Stimulated activated CD4-positive, alpha-beta T cell treated with anti-CD3 and anti-CD28 coated beads, TNF-alpha, amount 100 ng/mL, for 24 hours (primary cell): ENCODE results near the gene KIAA1614.

Source experiments
- DNase-seq, 3 experiments: peaks; one replicate each; pipeline ENCODE4 v3.0.0-alpha.2; 2020; ENCODE audit warnings: low read depth in 3 of 3

KIAA1614 gene

GRCh38 chr1:180908074-180908765 lies 4.5 kb upstream of the KIAA1614 start:
- no peak for DNase-seq

GRCh38 chr1:180909005-180909414 lies 3.7 kb upstream of the KIAA1614 start:
- DNase-seq: no peak

GRCh38 chr1:180909462-180909976 lies 3.2 kb upstream of the KIAA1614 start:
- DNase-seq: no peak

GRCh38 chr1:180911640-180912191 lies 981 bp upstream of the KIAA1614 start:
- no peak for DNase-seq

GRCh38 chr1:180912211-180912800 lies 391 bp upstream of the KIAA1614 start:
- DNase-seq: no peak

GRCh38 chr1:180915426-180915965 lies 2.8 kb downstream of the KIAA1614 start:
- DNase-seq: no peak

- DNase-seq: no peak
Measured at GRCh38 chr1:180916012-180916770, 3.5 kb downstream of the KIAA1614 start.

GRCh38 chr1:180916771-180917170 lies 4.1 kb downstream of the KIAA1614 start:
- no peak for DNase-seq

GRCh38 chr1:180917306-180918065 lies 4.8 kb downstream of the KIAA1614 start:
- no peak for DNase-seq

- DNase-seq: no peak
Measured at GRCh38 chr1:180918519-180918918, 5.8 kb downstream of the KIAA1614 start.

GRCh38 chr1:180919183-180919700 lies 6.5 kb downstream of the KIAA1614 start:
- no peak for DNase-seq

- no peak for DNase-seq
Measured at GRCh38 chr1:180920193-180920592, 7.5 kb downstream of the KIAA1614 start.

- DNase-seq: no peak
Measured at GRCh38 chr1:180920702-180921101, 8.0 kb downstream of the KIAA1614 start.

- DNase-seq: no peak
Measured at GRCh38 chr1:180921386-180921785, 8.7 kb downstream of the KIAA1614 start.

GRCh38 chr1:180921891-180922630 lies 9.4 kb downstream of the KIAA1614 start:
- no peak for DNase-seq

- no peak for DNase-seq
Measured at GRCh38 chr1:180922631-180923015, 9.9 kb downstream of the KIAA1614 start.

- no peak for DNase-seq
Measured at GRCh38 chr1:180923021-180923841, 10.5 kb downstream of the KIAA1614 start.

GRCh38 chr1:180923887-180924286 lies 11.2 kb downstream of the KIAA1614 start:
- DNase-seq: no peak

GRCh38 chr1:180924939-180925338 lies 12.2 kb downstream of the KIAA1614 start:
- DNase-seq: no peak
